HG02610 (cell line): ENCODE measurements around the gene NHS.

Source experiments
- ATAC-seq: cut with Tn5 transposase; IDR thresholded peaks from one replicate; pipeline ENCODE4 v1.9.1; 2021; ENCODE audit warnings: mild to moderate bottlenecking, moderate library complexity; ENCODE audit not compliant: unreplicated experiment

NHS gene

GRCh38 chrX:17613979-17614588, 239.1 kb downstream of the NHS start:
- ATAC-seq = no peak

GRCh38 chrX:17616936-17617335, 241.9 kb downstream of the NHS start:
- ATAC-seq = no peak

GRCh38 chrX:17617806-17618205, 242.8 kb downstream of the NHS start:
- ATAC-seq = no peak

GRCh38 chrX:17621566-17622270, 246.7 kb downstream of the NHS start:
- no peak for ATAC-seq

GRCh38 chrX:17622331-17622730, 247.3 kb downstream of the NHS start:
- no peak for ATAC-seq

GRCh38 chrX:17623750-17624149, 248.8 kb downstream of the NHS start:
- ATAC-seq = no peak

GRCh38 chrX:17627026-17627425, 252.0 kb downstream of the NHS start:
- no peak for ATAC-seq

- no peak for ATAC-seq
These were observed 254.0 kb downstream of the NHS start for GRCh38 chrX:17628976-17629375.

- ATAC-seq = no peak
These were observed 254.5 kb downstream of the NHS start for GRCh38 chrX:17629519-17629918.

- ATAC-seq = no peak
These were observed 256.6 kb downstream of the NHS start for GRCh38 chrX:17631647-17632046.

- peak; percentile 53 for ATAC-seq
These were observed 257.9 kb downstream of the NHS start for GRCh38 chrX:17632942-17633341.

- ATAC-seq = no peak
These were observed 258.5 kb downstream of the NHS start for GRCh38 chrX:17633546-17633945.

GRCh38 chrX:17634542-17635207, 259.7 kb downstream of the NHS start:
- ATAC-seq = no peak

GRCh38 chrX:17635231-17635630, 260.2 kb downstream of the NHS start:
- ATAC-seq = no peak

- no peak for ATAC-seq
These were observed 262.2 kb downstream of the NHS start for GRCh38 chrX:17637235-17637634.

- ATAC-seq = no peak
These were observed 263.7 kb downstream of the NHS start for GRCh38 chrX:17638731-17639130.

GRCh38 chrX:17642891-17643290, 267.9 kb downstream of the NHS start:
- ATAC-seq = no peak

- ATAC-seq = no peak
These were observed 268.5 kb downstream of the NHS start for GRCh38 chrX:17643528-17643927.

GRCh38 chrX:17644001-17644400, 269.0 kb downstream of the NHS start:
- ATAC-seq = no peak

GRCh38 chrX:17654116-17654515, 279.1 kb downstream of the NHS start:
- ATAC-seq = no peak

GRCh38 chrX:17655211-17656034, 280.4 kb downstream of the NHS start:
- ATAC-seq = no peak
